ENCODE measurements around the gene CYTH4.

CYTH4 gene

GRCh38 chr22:37237371-37238268 is 44.7 kb upstream of the CYTH4 start:
- Histone ChIP-seq H3K18ac (ENCODE audit: low read length) (no peak overlapping the region), H3K79me2 (ENCODE audit: control insufficient read depth, insufficient read depth, low read length) (no peaks in the 10 kb centered on the region), H4K5ac (ENCODE audit: low read length) (no peak overlapping the region), H3K56ac (ENCODE audit: low read length) (peak overlapping the region; percentile 65), H2BK15ac (replicated peaks; ENCODE audit: low read depth) (no peak overlapping the region), H3K4me3 (ENCODE audit: low read length) (no peak overlapping the region), H2BK5ac (ENCODE audit: low read length) (no peak overlapping the region), H3K4me1 (ENCODE audit: control insufficient read depth, low read depth, low read length) (peaks cover 2% of the 10 kb centered on the region), H3K36me3 (ENCODE audit: control insufficient read depth, insufficient read depth, low read length) (no peaks in the 10 kb centered on the region), H3K4ac (ENCODE audit: low read depth, low read length) (no peak overlapping the region), H3K27ac (ENCODE audit: low read depth, low read length) (no peak overlapping the region), H3K79me1 (ENCODE audit: low read length) (no peaks in the 10 kb centered on the region), H2AK5ac (ENCODE audit: low read length) (no peak overlapping the region), H3K9ac (ENCODE audit: low read length) (no peak overlapping the region), H3K23ac (ENCODE audit: low read length) (no peak overlapping the region), H2BK120ac (ENCODE audit: low read depth, low read length) (no peak overlapping the region), H4K8ac (ENCODE audit: low read depth, low read length) (no peak overlapping the region), H3K27me3 (ENCODE audit: insufficient read depth, low read length, poor library complexity) (no peaks in the 10 kb centered on the region), H3K4me2 (ENCODE audit: low read length) (no peak overlapping the region)
- no CpG with 5 or more reads among the region's 20 CpGs for WGBS (ENCODE audit: extremely low coverage, insufficient coverage, low lambda C conversion rate)
- DNase-seq, result peak; percentile 80

- no peak overlapping the region for H3K4ac ChIP-seq (ENCODE audit: low read depth, low read length)
- H3K79me1 ChIP-seq (ENCODE audit: low read length), result no peaks in the 10 kb centered on the region
- no peak overlapping the region for H3K23ac ChIP-seq (ENCODE audit: low read length)
- no peak overlapping the region for H2BK5ac ChIP-seq (ENCODE audit: low read length)
- no peak overlapping the region for H3K27ac ChIP-seq (ENCODE audit: low read depth, low read length)
- no peak overlapping the region for H3K18ac ChIP-seq (ENCODE audit: low read length)
- H3K4me2 ChIP-seq (ENCODE audit: low read length), result no peak overlapping the region
- no peaks in the 10 kb centered on the region for H3K27me3 ChIP-seq (ENCODE audit: insufficient read depth, low read length, poor library complexity)
- no peaks in the 10 kb centered on the region for H3K36me3 ChIP-seq (ENCODE audit: control insufficient read depth, insufficient read depth, low read length)
- H4K5ac ChIP-seq (ENCODE audit: low read length), result no peak overlapping the region
- H3K9ac ChIP-seq (ENCODE audit: low read length), result no peak overlapping the region
- H3K4me1 ChIP-seq (ENCODE audit: control insufficient read depth, low read depth, low read length), result peaks cover 5% of the 10 kb centered on the region
- H2AK5ac ChIP-seq (ENCODE audit: low read length), result no peak overlapping the region
- no CpG with 5 or more reads among the region's 10 CpGs for WGBS (ENCODE audit: extremely low coverage, insufficient coverage, low lambda C conversion rate)
- no peaks in the 10 kb centered on the region for H3K79me2 ChIP-seq (ENCODE audit: control insufficient read depth, insufficient read depth, low read length)
- no peak overlapping the region for H2BK120ac ChIP-seq (ENCODE audit: low read depth, low read length)
- no peak overlapping the region for H2BK15ac ChIP-seq (replicated peaks; ENCODE audit: low read depth)
- no peak overlapping the region for H4K8ac ChIP-seq (ENCODE audit: low read depth, low read length)
- no peak overlapping the region for H3K56ac ChIP-seq (ENCODE audit: low read length)
- H3K4me3 ChIP-seq (ENCODE audit: low read length), result no peak overlapping the region
- DNase-seq, result no peak
Measured at GRCh38 chr22:37239336-37240239, 42.7 kb upstream of the CYTH4 start.

DNA sequence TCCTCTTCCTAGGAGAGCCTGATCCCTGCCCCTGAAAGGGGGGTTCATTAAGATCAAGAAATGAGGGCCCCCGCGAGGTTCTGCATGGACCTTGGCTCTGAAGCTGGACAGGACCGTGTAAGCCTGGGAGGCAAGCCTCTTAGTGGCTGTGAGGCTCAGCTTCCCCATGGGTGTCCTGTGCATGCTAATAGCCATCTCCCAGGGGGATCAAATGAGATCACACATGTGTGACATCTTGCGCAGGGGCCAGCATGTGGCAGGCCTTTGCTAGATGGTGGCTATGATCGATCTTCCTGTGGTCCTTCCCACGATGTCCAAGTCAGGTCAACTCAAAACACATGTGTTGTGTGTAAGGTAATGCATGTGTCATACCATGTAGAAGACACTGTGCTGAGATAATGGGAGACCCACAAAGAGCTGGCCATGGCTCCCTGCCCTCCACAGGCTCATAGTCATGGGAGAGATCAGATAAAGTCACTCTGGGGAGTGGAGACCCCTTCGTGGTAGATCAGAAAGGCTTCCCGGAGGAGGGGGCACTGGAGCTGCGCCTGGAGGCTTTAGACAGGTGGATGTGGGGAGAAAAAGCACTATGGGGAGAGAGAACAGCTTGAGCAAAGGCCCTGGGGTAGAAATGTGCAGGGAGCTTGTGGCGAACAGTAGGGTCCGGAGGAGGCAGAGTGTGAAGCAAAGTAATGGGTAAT is 41.9 kb upstream of the CYTH4 start:
- Histone ChIP-seq H2BK15ac (replicated peaks; ENCODE audit: low read depth) (no peak overlapping the region), H3K36me3 (ENCODE audit: control insufficient read depth, insufficient read depth, low read length) (no peaks in the 10 kb centered on the region), H3K4ac (ENCODE audit: low read depth, low read length) (no peak overlapping the region), H4K8ac (ENCODE audit: low read depth, low read length) (no peak overlapping the region), H3K4me2 (ENCODE audit: low read length) (no peak overlapping the region), H3K4me1 (ENCODE audit: control insufficient read depth, low read depth, low read length) (peaks cover 5% of the 10 kb centered on the region), H2BK5ac (ENCODE audit: low read length) (no peak overlapping the region), H3K9ac (ENCODE audit: low read length) (no peak overlapping the region), H4K5ac (ENCODE audit: low read length) (no peak overlapping the region), H3K27ac (ENCODE audit: low read depth, low read length) (no peak overlapping the region), H3K18ac (ENCODE audit: low read length) (no peak overlapping the region), H2BK120ac (ENCODE audit: low read depth, low read length) (no peak overlapping the region), H3K56ac (ENCODE audit: low read length) (no peak overlapping the region), H3K27me3 (ENCODE audit: insufficient read depth, low read length, poor library complexity) (no peaks in the 10 kb centered on the region), H3K79me1 (ENCODE audit: low read length) (no peaks in the 10 kb centered on the region), H2AK5ac (ENCODE audit: low read length) (no peak overlapping the region), H3K4me3 (ENCODE audit: low read length) (no peak overlapping the region), H3K79me2 (ENCODE audit: control insufficient read depth, insufficient read depth, low read length) (no peaks in the 10 kb centered on the region), H3K23ac (ENCODE audit: low read length) (no peak overlapping the region)
- no peak for DNase-seq
- WGBS (ENCODE audit: extremely low coverage, insufficient coverage, low lambda C conversion rate), result no CpG with 5 or more reads among the region's 11 CpGs

DNA sequence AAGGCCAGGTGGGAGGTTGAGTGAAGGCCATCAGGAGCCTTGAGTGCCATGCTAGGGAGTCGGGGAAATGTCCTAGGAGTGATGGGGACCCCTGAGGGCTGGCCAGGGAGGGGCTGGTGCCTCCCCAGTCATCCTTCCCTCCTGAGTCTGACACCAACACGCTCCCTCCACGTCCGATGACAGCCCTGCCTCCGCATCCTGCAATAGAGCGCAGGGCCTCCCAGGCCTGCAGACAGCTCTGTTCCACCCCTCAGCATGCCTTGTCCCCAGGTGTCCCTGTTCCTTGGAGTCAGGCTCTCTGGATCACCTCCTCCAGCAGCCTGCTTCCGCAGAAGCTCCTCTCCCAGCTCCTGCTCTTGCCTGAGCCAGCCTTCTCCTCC is 41.4 kb upstream of the CYTH4 start:
- no CpG with 5 or more reads among the region's 7 CpGs for WGBS (ENCODE audit: extremely low coverage, insufficient coverage, low lambda C conversion rate)
- peaks cover 5% of the 10 kb centered on the region for H3K4me1 ChIP-seq (ENCODE audit: control insufficient read depth, low read depth, low read length)
- H4K5ac ChIP-seq (ENCODE audit: low read length), result no peak overlapping the region
- no peak overlapping the region for H2BK120ac ChIP-seq (ENCODE audit: low read depth, low read length)
- no peak overlapping the region for H3K27ac ChIP-seq (ENCODE audit: low read depth, low read length)
- H3K79me2 ChIP-seq (ENCODE audit: control insufficient read depth, insufficient read depth, low read length), result no peaks in the 10 kb centered on the region
- H3K4ac ChIP-seq (ENCODE audit: low read depth, low read length), result no peak overlapping the region
- H3K4me2 ChIP-seq (ENCODE audit: low read length), result no peak overlapping the region
- no peak overlapping the region for H2AK5ac ChIP-seq (ENCODE audit: low read length)
- H2BK5ac ChIP-seq (ENCODE audit: low read length), result no peak overlapping the region
- no peaks in the 10 kb centered on the region for H3K27me3 ChIP-seq (ENCODE audit: insufficient read depth, low read length, poor library complexity)
- no peak overlapping the region for H3K23ac ChIP-seq (ENCODE audit: low read length)
- H3K9ac ChIP-seq (ENCODE audit: low read length), result no peak overlapping the region
- no peak overlapping the region for H4K8ac ChIP-seq (ENCODE audit: low read depth, low read length)
- H3K18ac ChIP-seq (ENCODE audit: low read length), result no peak overlapping the region
- DNase-seq, result no peak
- H3K36me3 ChIP-seq (ENCODE audit: control insufficient read depth, insufficient read depth, low read length), result no peaks in the 10 kb centered on the region
- no peak overlapping the region for H2BK15ac ChIP-seq (replicated peaks; ENCODE audit: low read depth)
- H3K56ac ChIP-seq (ENCODE audit: low read length), result peak overlapping the region; percentile 3
- H3K79me1 ChIP-seq (ENCODE audit: low read length), result no peaks in the 10 kb centered on the region
- H3K4me3 ChIP-seq (ENCODE audit: low read length), result no peak overlapping the region

DNA sequence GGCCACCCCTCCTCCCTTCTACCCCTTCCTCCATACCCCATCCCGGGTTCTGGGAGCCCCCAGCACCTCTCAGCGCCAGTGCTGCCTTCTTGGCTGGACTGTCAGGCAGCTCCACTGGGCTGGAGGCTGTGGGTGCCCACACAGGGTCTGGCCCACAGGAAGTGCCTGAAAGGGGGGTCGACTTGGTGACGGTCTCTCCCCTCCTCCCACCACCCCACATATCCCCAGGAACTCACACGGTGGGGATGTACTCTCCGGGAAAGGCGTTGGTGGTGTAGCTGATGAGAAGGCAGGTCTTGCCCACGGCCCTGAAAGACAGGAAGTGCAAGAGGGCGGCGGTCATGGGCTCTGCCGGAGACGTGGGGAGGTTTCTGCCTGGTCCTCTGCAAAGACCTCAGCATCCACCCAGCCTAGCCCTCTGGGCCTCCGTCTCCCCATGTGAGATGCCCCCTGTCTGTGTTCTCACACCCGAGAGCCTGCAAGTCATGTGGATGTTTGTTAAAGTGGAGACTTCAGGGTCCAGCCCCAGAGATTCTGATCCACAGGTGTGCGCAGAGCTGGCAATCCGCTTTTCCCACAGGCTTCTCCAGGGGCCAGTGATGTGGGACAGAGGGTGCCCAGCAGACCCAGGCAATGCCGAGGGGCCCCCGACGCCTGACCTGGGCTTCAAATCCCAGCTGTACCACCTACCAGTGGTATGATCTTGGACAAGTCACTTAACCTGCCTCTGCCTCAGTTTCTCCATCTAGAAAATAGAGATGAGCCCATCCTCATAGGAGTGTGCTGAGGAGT is 40.8 kb upstream of the CYTH4 start:
- no peak overlapping the region for H2BK5ac ChIP-seq (ENCODE audit: low read length)
- no peak for DNase-seq
- WGBS (ENCODE audit: extremely low coverage, insufficient coverage, low lambda C conversion rate), result no CpG with 5 or more reads among the region's 19 CpGs

More for the DNA sequence above, 40.8 kb upstream of the CYTH4 start:
- H3K4me1 ChIP-seq (ENCODE audit: control insufficient read depth, low read depth, low read length), result peaks cover 5% of the 10 kb centered on the region
- H3K23ac ChIP-seq (ENCODE audit: low read length), result peak overlapping the region; percentile 53
- no peak overlapping the region for H4K8ac ChIP-seq (ENCODE audit: low read depth, low read length)
- H2AK5ac ChIP-seq (ENCODE audit: low read length), result no peak overlapping the region
- no peak overlapping the region for H3K4me2 ChIP-seq (ENCODE audit: low read length)
- no peak overlapping the region for H3K18ac ChIP-seq (ENCODE audit: low read length)
- H2BK15ac ChIP-seq (replicated peaks; ENCODE audit: low read depth), result no peak overlapping the region
- no peaks in the 10 kb centered on the region for H3K79me2 ChIP-seq (ENCODE audit: control insufficient read depth, insufficient read depth, low read length)
- no peak overlapping the region for H3K4me3 ChIP-seq (ENCODE audit: low read length)
- no peaks in the 10 kb centered on the region for H3K27me3 ChIP-seq (ENCODE audit: insufficient read depth, low read length, poor library complexity)
- H3K27ac ChIP-seq (ENCODE audit: low read depth, low read length), result no peak overlapping the region
- peak overlapping the region; percentile 3 for H3K56ac ChIP-seq (ENCODE audit: low read length)
- no peaks in the 10 kb centered on the region for H3K79me1 ChIP-seq (ENCODE audit: low read length)
- no peak overlapping the region for H3K9ac ChIP-seq (ENCODE audit: low read length)
- H3K4ac ChIP-seq (ENCODE audit: low read depth, low read length), result no peak overlapping the region
- H2BK120ac ChIP-seq (ENCODE audit: low read depth, low read length), result no peak overlapping the region
- H4K5ac ChIP-seq (ENCODE audit: low read length), result no peak overlapping the region
- no peaks in the 10 kb centered on the region for H3K36me3 ChIP-seq (ENCODE audit: control insufficient read depth, insufficient read depth, low read length)
